Activated CD4-positive, CD25-positive, alpha-beta regulatory T cell treated with anti-CD3 and anti-CD28 coated beads, Interleukin-2, amount 50 U/mL, for 72 hours (primary cell): ENCODE measurements around the gene IFITM1.
"Not testable (repeated sequence)": the region's sequence is repeated elsewhere in the genome, so short reads cannot be mapped to it uniquely, and the experiment has no call there.

Experiments used
- DNase-seq: peaks from one replicate; pipeline ENCODE4 v3.0.0; 2021

IFITM1 gene

DNA sequence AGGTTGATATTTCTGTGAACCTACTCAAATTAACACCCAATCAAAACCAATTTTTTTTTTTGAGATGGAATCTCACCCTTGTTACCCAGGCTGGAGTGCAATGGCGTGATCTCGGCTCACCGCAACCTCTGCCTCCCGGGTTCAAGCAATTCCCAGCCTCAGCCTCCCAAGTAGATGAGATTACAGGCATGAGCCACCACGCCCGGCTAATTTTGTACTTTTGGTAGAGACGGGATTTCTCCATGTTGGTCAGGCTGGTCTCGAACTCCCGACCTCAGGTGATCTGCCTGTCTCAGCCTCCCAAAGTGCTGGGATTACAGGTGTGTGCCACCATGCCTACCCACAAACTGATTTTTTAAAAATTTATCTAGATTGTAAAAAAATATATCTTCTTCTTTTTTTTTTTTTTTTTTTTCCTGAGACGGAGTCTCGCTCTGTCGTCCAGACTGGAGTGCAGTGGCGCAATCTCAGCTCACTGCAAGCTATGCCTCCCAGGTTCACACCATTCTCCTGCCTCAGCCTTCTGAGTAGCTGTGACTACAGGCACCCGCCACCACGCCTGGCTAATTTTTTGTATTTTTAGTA is 14.8 kb downstream of the IFITM1 start:
- DNase-seq, result not testable (repeated sequence)

- no peak for DNase-seq
Observed at GRCh38 chr11:329886-330253, 16.0 kb downstream of the IFITM1 start.

DNA sequence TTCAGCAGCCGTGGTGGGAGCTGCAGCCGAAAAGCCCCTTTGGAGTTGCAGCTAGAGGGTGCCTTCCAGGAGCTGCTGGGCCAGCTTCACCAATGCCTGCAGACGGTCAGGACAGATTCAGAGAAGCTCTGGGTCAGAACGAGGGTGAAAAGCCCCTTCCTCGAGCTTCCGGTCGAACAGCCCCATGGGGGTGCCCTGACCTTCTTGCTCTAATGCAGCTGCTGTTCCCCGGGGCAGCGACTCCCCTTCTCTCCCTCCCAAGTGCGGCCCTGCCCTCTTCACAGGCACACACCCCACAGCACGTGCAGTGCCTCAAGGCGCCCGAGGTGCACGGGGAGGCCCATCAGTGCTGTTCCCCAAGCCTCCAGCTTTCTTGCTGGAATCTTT is 16.5 kb downstream of the IFITM1 start:
- DNase-seq, result no peak

DNA sequence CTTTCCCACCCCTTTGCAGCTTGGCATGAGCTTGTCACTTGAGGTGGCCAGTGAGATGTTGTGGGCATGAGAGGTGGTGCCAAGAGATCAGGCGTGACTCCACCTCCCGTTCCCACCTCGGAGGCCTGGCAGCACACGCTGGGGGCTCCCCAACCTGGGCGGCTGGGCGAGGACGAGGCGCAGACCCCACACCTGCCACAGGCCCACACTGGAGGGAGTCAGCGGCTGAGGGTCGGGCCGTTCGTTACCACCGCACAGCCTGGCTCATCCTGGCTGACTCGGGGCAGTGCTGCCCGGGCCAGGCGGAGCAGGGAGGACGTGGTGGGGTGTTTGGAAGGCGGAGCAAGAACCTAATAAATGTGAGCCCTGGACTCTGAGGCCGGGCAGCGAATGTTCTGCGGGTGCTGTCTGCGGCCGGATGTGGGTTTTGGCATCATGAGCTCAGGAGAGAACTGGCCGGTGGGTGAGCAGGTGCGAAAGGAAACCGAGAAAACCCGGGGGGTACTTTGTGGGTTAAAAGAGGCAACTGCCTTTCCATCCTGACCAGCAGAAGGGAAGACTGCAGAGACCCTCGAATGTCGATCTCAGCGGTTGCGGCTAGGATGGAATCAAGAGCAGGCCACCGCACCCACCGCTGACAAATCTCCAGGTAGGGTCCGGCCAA is 17.0 kb downstream of the IFITM1 start:
- no peak for DNase-seq

GRCh38 chr11:331358-332060 is 17.7 kb downstream of the IFITM1 start:
- DNase-seq, result no peak

DNA sequence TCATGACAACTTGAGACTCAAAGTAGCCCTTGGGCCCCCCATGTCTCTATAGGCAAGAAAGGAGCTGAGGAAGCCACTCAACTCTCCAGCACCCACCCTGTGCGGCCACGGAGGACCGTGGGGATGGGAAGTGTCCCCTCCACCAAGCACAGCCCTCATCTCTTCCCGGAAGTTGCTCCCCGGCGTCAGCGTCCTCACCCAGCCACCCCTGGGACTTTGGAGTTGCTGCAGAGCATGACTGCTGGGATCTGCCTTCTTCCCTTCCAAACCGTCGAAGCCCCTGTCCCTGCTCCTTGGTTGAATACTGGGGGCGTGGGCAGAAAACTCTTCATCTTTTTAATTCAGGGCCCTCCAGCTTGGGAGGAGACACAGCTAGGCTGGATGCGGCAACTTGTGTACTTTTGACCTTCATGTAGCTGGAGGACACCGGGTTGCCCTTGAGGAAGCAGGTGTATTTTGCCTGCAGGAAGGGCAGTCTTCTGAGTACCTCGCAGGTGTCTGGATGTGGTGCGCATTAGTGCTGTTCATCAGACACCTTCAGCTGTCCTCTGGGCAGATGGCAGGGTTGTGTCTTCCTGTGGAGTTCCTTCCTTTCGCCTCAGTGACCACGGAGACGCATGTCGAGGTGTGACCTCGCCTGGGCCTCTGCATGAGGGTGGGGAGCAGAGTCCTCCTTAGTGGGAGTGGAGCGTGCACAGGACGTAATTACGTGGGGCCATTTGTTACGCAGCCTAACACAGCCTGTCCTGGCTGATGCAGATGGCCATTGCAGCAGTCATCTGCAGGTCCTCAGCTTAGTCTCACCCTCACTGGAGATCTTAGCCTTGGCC is 19.0 kb downstream of the IFITM1 start:
- DNase-seq, result no peak

DNA sequence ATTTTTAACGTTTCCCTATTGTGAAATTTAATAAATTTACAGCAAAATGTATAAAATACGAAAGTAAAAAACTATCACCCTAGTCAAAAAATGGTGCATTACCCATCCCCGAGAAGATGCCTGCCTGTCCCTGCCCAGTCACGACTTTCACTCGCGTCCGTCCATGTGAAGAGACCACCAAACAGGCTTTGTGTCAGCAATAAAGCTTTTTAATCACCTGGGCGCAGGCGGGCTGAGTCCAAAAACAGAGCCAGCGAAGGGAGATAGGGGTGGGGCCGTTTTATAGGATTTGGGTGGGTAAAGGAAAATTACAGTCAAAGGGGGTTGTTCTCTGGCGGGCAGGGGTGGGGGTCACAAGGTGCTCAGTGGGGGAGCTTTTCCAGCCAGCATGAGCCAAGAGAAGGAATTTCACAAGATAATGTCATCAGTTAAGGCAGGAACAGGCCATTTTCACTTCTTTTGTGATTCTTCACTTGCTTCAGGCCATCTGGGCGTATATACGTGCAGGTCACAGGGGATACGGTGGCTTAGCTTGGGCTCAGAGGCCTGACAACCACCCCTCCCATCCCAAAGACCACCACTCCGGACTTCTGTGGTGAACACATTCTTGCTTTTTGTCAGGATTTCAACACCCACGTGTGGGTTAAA is 19.9 kb downstream of the IFITM1 start:
- DNase-seq, result not testable (repeated sequence)

GRCh38 chr11:334264-334994 is 20.6 kb downstream of the IFITM1 start:
- DNase-seq, result no peak

GRCh38 chr11:335779-336658 is 22.2 kb downstream of the IFITM1 start:
- DNase-seq, result no peak

DNA sequence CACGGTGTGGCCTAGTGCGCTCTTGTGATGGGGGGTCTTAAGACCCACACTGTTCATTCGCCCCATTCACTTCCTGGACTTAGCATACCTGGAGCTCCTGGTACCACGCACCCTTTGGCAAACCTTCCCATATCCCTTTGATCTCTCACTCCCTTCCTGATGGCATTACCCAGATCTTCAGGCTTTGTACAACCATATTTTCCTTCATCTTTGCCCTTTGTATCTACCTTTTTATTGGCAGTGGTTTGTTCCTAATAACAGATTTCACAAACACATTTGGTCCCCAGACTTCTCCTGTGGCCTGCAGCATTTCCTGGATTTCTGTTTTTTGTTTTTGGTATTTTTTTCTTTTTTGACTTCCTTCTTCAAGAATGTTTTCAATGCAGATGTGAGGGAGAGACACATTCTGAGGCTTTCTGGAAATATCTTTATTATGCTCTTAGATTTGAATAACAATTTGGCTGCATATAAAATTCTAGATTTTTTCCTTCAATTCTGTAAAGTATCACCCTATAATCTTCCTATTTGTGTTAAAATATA is 22.9 kb downstream of the IFITM1 start:
- no peak for DNase-seq

DNA sequence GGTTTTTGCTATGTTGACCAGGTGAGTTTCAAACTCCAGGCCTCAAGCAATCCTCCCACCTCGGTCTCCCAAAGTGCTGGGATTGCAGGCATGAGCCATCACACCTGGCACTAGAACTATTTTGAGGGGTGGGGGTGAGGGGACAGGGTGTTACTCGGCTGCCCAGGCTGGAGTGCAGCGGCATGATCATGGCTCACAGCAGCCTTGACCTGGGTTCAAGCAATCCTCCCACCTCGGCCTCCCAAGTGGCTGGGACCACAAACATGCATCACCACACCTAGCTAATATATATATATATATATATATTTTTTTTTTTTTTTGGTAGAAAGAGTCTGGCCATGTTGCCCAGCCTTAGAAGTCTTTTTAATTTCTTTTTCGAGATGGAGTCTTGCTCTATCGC is 23.9 kb downstream of the IFITM1 start:
- no peak for DNase-seq

GRCh38 chr11:339963-340362 is 26.1 kb downstream of the IFITM1 start:
- no peak for DNase-seq

- DNase-seq, result no peak
Observed at GRCh38 chr11:340539-341512, 27.0 kb downstream of the IFITM1 start.

GRCh38 chr11:342328-342727 is 28.5 kb downstream of the IFITM1 start:
- DNase-seq, result no peak

- DNase-seq, result no peak
Observed at GRCh38 chr11:344836-345578, 31.2 kb downstream of the IFITM1 start.

DNA sequence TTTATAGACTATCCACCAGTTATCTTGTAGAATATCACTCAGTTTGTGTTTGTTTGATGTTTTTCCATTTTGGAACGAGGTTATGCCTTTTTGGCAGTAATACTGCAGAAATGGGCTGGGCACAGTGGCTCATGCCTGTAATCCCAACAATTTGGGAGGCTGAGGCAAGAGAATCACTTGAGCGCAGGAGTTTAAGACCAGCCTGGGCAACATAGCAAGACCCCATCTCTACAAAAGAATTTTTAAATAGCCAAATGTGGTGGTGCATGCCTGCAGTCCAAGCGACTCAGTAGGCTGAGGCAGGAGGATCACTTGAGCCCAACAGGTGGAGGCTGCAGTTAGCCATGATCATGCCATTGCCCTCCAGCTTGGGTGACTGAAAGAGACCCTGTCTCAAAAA is 32.7 kb downstream of the IFITM1 start:
- DNase-seq, result no peak

- DNase-seq, result not testable (repeated sequence)
Observed at GRCh38 chr11:349270-349954, 35.6 kb downstream of the IFITM1 start.

GRCh38 chr11:350033-350722 is 36.3 kb downstream of the IFITM1 start:
- not testable (repeated sequence) for DNase-seq
